Cardiac muscle cell (in vitro differentiated cells and primary cell): ENCODE results near the gene GABRQ. TPM values are rescaled to one million over a fixed set of nuclear protein-coding genes. Genes with fewer than 3 reads are reported as not detected.

Experiments
- DNase-seq, 2 donors: peaks; one replicate each; pipeline versions ENCODE4 v3.0.0 to v3.0.0-alpha.2; 2010 to 2017; ENCODE audit warnings: low read depth in 1 of 2, low spot score in 1 of 2
- H3K27ac ChIP-seq: fragments of 200-600 bp; sonication (generic); 2 replicates; pipeline ENCODE4 v1.5.1; 2016
- H3K27me3 ChIP-seq: fragments of 200-600 bp; sonication (generic); 2 replicates; pipeline ENCODE4 v1.6.0; 2016; ENCODE audit warnings: control low read depth
- H3K36me3 ChIP-seq: fragments of 200-600 bp; sonication (generic); 2 replicates; pipeline ENCODE4 v1.5.1; 2016; ENCODE audit warnings: control low read depth
- H3K4me1 ChIP-seq: fragments of 200-600 bp; sonication (generic); 2 replicates; pipeline ENCODE4 v1.8.1; 2017; ENCODE audit warnings: low read depth, mild to moderate bottlenecking, mixed run types
- H3K4me3 ChIP-seq: fragments of 200-600 bp; sonication (generic); 2 replicates; pipeline ENCODE4 v1.5.1; 2016; ENCODE audit warnings: mild to moderate bottlenecking
- H3K9me3 ChIP-seq: fragments of 200-600 bp; sonication (generic); 2 replicates; pipeline ENCODE4 v1.5.1; 2017; ENCODE audit warnings: low read depth, mild to moderate bottlenecking, control low read depth
- polyA plus RNA-seq: library from polyadenylated mRNA; unstranded; fragments of >200 nt; fragmentation: Nextera tagmentation; extraction: Ambion mirVana; gene quantifications from 2 replicates; pipeline ENCODE4 v1.2.1, GENCODE V29; 2016
- total RNA-seq: library from RNA; depleted of rRNA; stranded (reverse); fragments of >200 nt; gene quantifications from 2 replicates; pipeline ENCODE4 v1.2.3, GENCODE V29; 2016
- TF ChIP-seq, protein P1 (sequence below): IDR thresholded peaks from 2 replicates; pipeline ENCODE4 v1.5.1; 2012; ENCODE audit warnings: low read depth, mild to moderate bottlenecking, low read length

Gene GABRQ
- total and polyA plus RNA-seq, 2 experiments from 2014 or later = 0.03 TPM; not detected in 1

- H3K4me1 ChIP-seq = no peaks in the 10 kb centered on the region
- H3K36me3 ChIP-seq = no peaks in the 10 kb centered on the region
- DNase-seq = no peak
- no peaks in the 10 kb centered on the region for H3K27me3 ChIP-seq
- TF ChIP-seq, protein P1, sequence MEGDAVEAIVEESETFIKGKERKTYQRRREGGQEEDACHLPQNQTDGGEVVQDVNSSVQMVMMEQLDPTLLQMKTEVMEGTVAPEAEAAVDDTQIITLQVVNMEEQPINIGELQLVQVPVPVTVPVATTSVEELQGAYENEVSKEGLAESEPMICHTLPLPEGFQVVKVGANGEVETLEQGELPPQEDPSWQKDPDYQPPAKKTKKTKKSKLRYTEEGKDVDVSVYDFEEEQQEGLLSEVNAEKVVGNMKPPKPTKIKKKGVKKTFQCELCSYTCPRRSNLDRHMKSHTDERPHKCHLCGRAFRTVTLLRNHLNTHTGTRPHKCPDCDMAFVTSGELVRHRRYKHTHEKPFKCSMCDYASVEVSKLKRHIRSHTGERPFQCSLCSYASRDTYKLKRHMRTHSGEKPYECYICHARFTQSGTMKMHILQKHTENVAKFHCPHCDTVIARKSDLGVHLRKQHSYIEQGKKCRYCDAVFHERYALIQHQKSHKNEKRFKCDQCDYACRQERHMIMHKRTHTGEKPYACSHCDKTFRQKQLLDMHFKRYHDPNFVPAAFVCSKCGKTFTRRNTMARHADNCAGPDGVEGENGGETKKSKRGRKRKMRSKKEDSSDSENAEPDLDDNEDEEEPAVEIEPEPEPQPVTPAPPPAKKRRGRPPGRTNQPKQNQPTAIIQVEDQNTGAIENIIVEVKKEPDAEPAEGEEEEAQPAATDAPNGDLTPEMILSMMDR = no peak
- no peak overlapping the region for H3K27ac ChIP-seq
- no peaks in the 10 kb centered on the region for H3K9me3 ChIP-seq
- H3K4me3 ChIP-seq = no peak overlapping the region
These were observed 10.3 kb downstream of the GABRQ start for GRCh38 chrX:152647978-152648377.

- DNase-seq = no peak
- no peak overlapping the region for H3K27ac ChIP-seq
- no peaks in the 10 kb centered on the region for H3K36me3 ChIP-seq
- no peak overlapping the region for H3K4me3 ChIP-seq
- TF ChIP-seq, protein P1 = no peak
- H3K27me3 ChIP-seq = no peaks in the 10 kb centered on the region
- no peaks in the 10 kb centered on the region for H3K4me1 ChIP-seq
- no peaks in the 10 kb centered on the region for H3K9me3 ChIP-seq
These were observed 14.4 kb downstream of the GABRQ start for GRCh38 chrX:152652060-152652459.

GRCh38 chrX:152652467-152652866 is 14.8 kb downstream of the GABRQ start:
- Histone ChIP-seq H3K4me3 (no peak overlapping the region), H3K27me3 (no peaks in the 10 kb centered on the region), H3K27ac (no peak overlapping the region), H3K9me3 (no peaks in the 10 kb centered on the region), H3K36me3 (no peaks in the 10 kb centered on the region), H3K4me1 (no peaks in the 10 kb centered on the region)
- DNase-seq = no peak
- TF ChIP-seq, protein P1 = no peak

DNA sequence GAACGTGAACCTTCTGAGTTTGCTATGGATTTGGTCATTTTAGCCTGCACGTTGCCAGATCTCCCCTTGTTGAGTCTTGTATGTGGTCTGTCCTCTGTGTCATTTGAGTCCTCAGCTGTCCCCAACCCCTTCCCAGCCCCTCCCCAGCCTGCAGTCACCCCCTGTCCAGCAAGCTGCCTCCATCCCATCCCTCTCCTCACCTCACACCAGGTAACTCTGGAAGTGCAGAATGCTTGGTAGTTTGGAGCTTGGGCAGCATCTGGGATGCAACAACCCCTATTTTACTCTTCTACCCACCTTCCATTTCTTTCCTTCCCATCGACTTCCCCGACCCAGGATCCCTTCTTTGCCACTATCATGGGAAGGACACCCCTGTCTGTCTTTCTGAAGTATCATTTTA is 18.4 kb downstream of the GABRQ start:
- Histone ChIP-seq H3K27ac (no peak overlapping the region), H3K4me3 (no peak overlapping the region), H3K9me3 (no peaks in the 10 kb centered on the region), H3K27me3 (no peaks in the 10 kb centered on the region), H3K4me1 (no peaks in the 10 kb centered on the region), H3K36me3 (no peaks in the 10 kb centered on the region)
- DNase-seq = no peak
- TF ChIP-seq, protein P1 = no peak

GRCh38 chrX:152656890-152657289 is 19.2 kb downstream of the GABRQ start:
- TF ChIP-seq, protein P1 = no peak
- no peaks in the 10 kb centered on the region for H3K4me1 ChIP-seq

GRCh38 chrX:152658302-152658701 is 20.6 kb downstream of the GABRQ start:
- H3K27ac ChIP-seq = no peak overlapping the region
- H3K27me3 ChIP-seq = no peaks in the 10 kb centered on the region
- H3K9me3 ChIP-seq = no peaks in the 10 kb centered on the region
- H3K36me3 ChIP-seq = no peaks in the 10 kb centered on the region
- DNase-seq = peak in 1 of 2 donors; percentile 6
- TF ChIP-seq, protein P1 = no peak
- no peak overlapping the region for H3K4me3 ChIP-seq
- H3K4me1 ChIP-seq = no peaks in the 10 kb centered on the region

More at GRCh38 chrX:152656890-152657289, 19.2 kb downstream of the GABRQ start:
- no peak overlapping the region for H3K27ac ChIP-seq
- H3K9me3 ChIP-seq = no peaks in the 10 kb centered on the region
- no peaks in the 10 kb centered on the region for H3K36me3 ChIP-seq
- no peaks in the 10 kb centered on the region for H3K27me3 ChIP-seq
- H3K4me3 ChIP-seq = no peak overlapping the region
- DNase-seq = no peak
